SK-N-SH treated with all-trans-retinoic acid at 6 μM for 48 hours (cell line): ENCODE measurements around the gene ALG2.

Source experiments
- ATAC-seq: fragments of 200-7000 bp; cut with Tn5 transposase; 3 replicates; pipeline ENCODE4 v1.9.1; 2020; ENCODE audit warnings: mild to moderate bottlenecking, moderate library complexity
- ARNTL ChIP-seq: fragments of 450-650 bp; formaldehyde crosslinking; IDR thresholded peaks from 2 replicates; pipeline ENCODE4 v1.5.0; 2020; ENCODE audit warnings: low read depth, mild to moderate bottlenecking, moderate library complexity, borderline replicate concordance
- BACH2 ChIP-seq: fragments of 250-450 bp; sonication (Bioruptor Pico); IDR thresholded peaks from 2 replicates; pipeline ENCODE4 v1.9.0; 2021; ENCODE audit warnings: mild to moderate bottlenecking, borderline replicate concordance
- CSDC2 ChIP-seq: fragments of 250-450 bp; sonication (Bioruptor Pico); IDR thresholded peaks from 2 replicates; pipeline ENCODE4 v1.5.0; 2020; ENCODE audit warnings: mild to moderate bottlenecking, moderate library complexity
- CSRNP3 ChIP-seq: fragments of 250-450 bp; sonication (Bioruptor Pico); IDR thresholded peaks from 2 replicates; pipeline ENCODE4 v1.5.1; 2021; ENCODE audit warnings: mild to moderate bottlenecking, moderate library complexity
- ESRRG ChIP-seq: fragments of 250-450 bp; sonication (Bioruptor Pico); IDR thresholded peaks from 2 replicates; pipeline ENCODE4 v1.6.1; 2021; ENCODE audit warnings: mild to moderate bottlenecking
- GLIS3 ChIP-seq: fragments of 250-450 bp; sonication (Bioruptor Pico); IDR thresholded peaks from 2 replicates; pipeline ENCODE4 v1.5.0; 2020; ENCODE audit warnings: mild to moderate bottlenecking, moderate library complexity
- ISL1 ChIP-seq: fragments of 250-450 bp; sonication (Bioruptor Pico); IDR thresholded peaks from 2 replicates; pipeline ENCODE4 v2.1.2; 2022; ENCODE audit warnings: mild to moderate bottlenecking, moderate library complexity
- PATZ1 ChIP-seq: fragments of 250-450 bp; sonication (Bioruptor Pico); IDR thresholded peaks from 2 replicates; pipeline ENCODE4 v1.8.0; 2020; ENCODE audit warnings: mild to moderate bottlenecking, moderate library complexity, borderline replicate concordance
- POU6F1 ChIP-seq: fragments of 250-450 bp; sonication (Bioruptor Pico); IDR thresholded peaks from 2 replicates; pipeline ENCODE4 v1.8.0; 2021; ENCODE audit warnings: low read depth, mild to moderate bottlenecking, moderate library complexity, borderline replicate concordance
- PPARA ChIP-seq: fragments of 250-450 bp; sonication (Bioruptor Pico); IDR thresholded peaks from 2 replicates; pipeline ENCODE4 v1.5.0; 2020; ENCODE audit warnings: mild to moderate bottlenecking, borderline replicate concordance
- RARB ChIP-seq: fragments of 250-450 bp; sonication (Bioruptor Pico); IDR thresholded peaks from 2 replicates; pipeline ENCODE4 v1.8.0; 2021; ENCODE audit warnings: mild to moderate bottlenecking, moderate library complexity
- SNAI2 ChIP-seq: fragments of 250-450 bp; sonication (Bioruptor Pico); IDR thresholded peaks from 2 replicates; pipeline ENCODE4 v1.5.0; 2020; ENCODE audit warnings: mild to moderate bottlenecking, moderate library complexity
- TCF4 ChIP-seq: fragments of 250-450 bp; sonication (Bioruptor Pico); IDR thresholded peaks from 2 replicates; pipeline ENCODE4 v1.8.0; 2021; ENCODE audit warnings: mild to moderate bottlenecking, moderate library complexity, borderline replicate concordance
- TOX ChIP-seq: fragments of 250-450 bp; sonication (Bioruptor Pico); IDR thresholded peaks from 2 replicates; pipeline ENCODE4 v1.8.0; 2021; ENCODE audit warnings: mild to moderate bottlenecking, moderate library complexity, borderline replicate concordance
- TSHZ2 ChIP-seq: fragments of 250-450 bp; sonication (Bioruptor Pico); IDR thresholded peaks from 2 replicates; pipeline ENCODE4 v1.5.0; 2020; ENCODE audit warnings: mild to moderate bottlenecking, moderate library complexity
- ZC3H10 ChIP-seq: fragments of 250-450 bp; sonication (Bioruptor Pico); IDR thresholded peaks from 2 replicates; pipeline ENCODE4 v1.5.1; 2021; ENCODE audit warnings: mild to moderate bottlenecking, moderate library complexity
- ZFP3 ChIP-seq: fragments of 250-450 bp; sonication (Bioruptor Pico); IDR thresholded peaks from 2 replicates; pipeline ENCODE4 v1.5.0; 2020; ENCODE audit warnings: mild to moderate bottlenecking, moderate library complexity
- ZFP30 ChIP-seq: fragments of 450-650 bp; formaldehyde crosslinking; IDR thresholded peaks from 2 replicates; pipeline ENCODE4 v1.5.0; 2022; ENCODE audit warnings: mild to moderate bottlenecking, moderate library complexity
- ZNF565 ChIP-seq: fragments of 450-650 bp; formaldehyde crosslinking; conservative IDR thresholded peaks from 2 replicates; pipeline ENCODE4 v1.5.0; 2020; ENCODE audit warnings: low read depth, mild to moderate bottlenecking, moderate library complexity
- ZNF70 ChIP-seq: fragments of 450-650 bp; formaldehyde crosslinking; IDR thresholded peaks from 2 replicates; pipeline ENCODE4 v1.5.0; 2020; ENCODE audit warnings: mild to moderate bottlenecking, moderate library complexity
- ZNF8 ChIP-seq: fragments of 450-650 bp; formaldehyde crosslinking; IDR thresholded peaks from 2 replicates; pipeline ENCODE4 v1.5.0; 2020; ENCODE audit warnings: mild to moderate bottlenecking, moderate library complexity

The ALG2 gene

GRCh38 chr9:99172124-99173091, 49.3 kb downstream of the ALG2 start:
- TF ChIP-seq TOX (CRISPR knock-in tag) (no peak), PPARA (CRISPR knock-in tag) (no peak), POU6F1 (CRISPR knock-in tag) (no peak), ZNF565 (no peak), ZC3H10 (CRISPR knock-in tag) (no peak), SNAI2 (CRISPR knock-in tag) (no peak), ZFP30 (CRISPR knock-in tag) (no peak), TSHZ2 (CRISPR knock-in tag) (no peak), CSRNP3 (CRISPR knock-in tag) (no peak), PATZ1 (no peak), ESRRG (CRISPR knock-in tag) (no peak), CSDC2 (CRISPR knock-in tag) (no peak), BACH2 (CRISPR knock-in tag) (no peak)
- TF ChIP-seq, all 23 proteins: peak for 0
- ATAC-seq: no peak

- TF ChIP-seq RARB (CRISPR knock-in tag): no peak
- TF ChIP-seq ZFP3 (CRISPR knock-in tag): no peak
- TF ChIP-seq CSDC2 (CRISPR knock-in tag): no peak
- TF ChIP-seq ZFP30 (CRISPR knock-in tag): no peak
- no peak for TF ChIP-seq GLIS3 (CRISPR knock-in tag)
- no peak for TF ChIP-seq BACH2 (CRISPR knock-in tag)
- no peak for TF ChIP-seq TCF4 (CRISPR knock-in tag)
- TF ChIP-seq PPARA (CRISPR knock-in tag): no peak
- no peak for TF ChIP-seq ISL1 (CRISPR knock-in tag)
- TF ChIP-seq ZNF565: no peak
- no peak for TF ChIP-seq ZC3H10 (CRISPR knock-in tag)
- no peak for TF ChIP-seq ZNF70
- TF ChIP-seq POU6F1 (CRISPR knock-in tag): no peak
- no peak for TF ChIP-seq PATZ1
- no peak for TF ChIP-seq ZNF8
- TF ChIP-seq TSHZ2 (CRISPR knock-in tag): no peak
- TF ChIP-seq TOX (CRISPR knock-in tag): no peak
- no peak for TF ChIP-seq ESRRG (CRISPR knock-in tag)
- no peak for TF ChIP-seq SNAI2 (CRISPR knock-in tag)
- no peak for TF ChIP-seq ARNTL
- ATAC-seq: no peak
These were observed 50.3 kb downstream of the ALG2 start for GRCh38 chr9:99171225-99172123.
